ENCODE results near the gene HHEX.
"Not testable (repeated sequence)": the region's sequence is repeated elsewhere in the genome, so short reads cannot be mapped to it uniquely, and the experiment has no call there.

HHEX gene

DNA sequence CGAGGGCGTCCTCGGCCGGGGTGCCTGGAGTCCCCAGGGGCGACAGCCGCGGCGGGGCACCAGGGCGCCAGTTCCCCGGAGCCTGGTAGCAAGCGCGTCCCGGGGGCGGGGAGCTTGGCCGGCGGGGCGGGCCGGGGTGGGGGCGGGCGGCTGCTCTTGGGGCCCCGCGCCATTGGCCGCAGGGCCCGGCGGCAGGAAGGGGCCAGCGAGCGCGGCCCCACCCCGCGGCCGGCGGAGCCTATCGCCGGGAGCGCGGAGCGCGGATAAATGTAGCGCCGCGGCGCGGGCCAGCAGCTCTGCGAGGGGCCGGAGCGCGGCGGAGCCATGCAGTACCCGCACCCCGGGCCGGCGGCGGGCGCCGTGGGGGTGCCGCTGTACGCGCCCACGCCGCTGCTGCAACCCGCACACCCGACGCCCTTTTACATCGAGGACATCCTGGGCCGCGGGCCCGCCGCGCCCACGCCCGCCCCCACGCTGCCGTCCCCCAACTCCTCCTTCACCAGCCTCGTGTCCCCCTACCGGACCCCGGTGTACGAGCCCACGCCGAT lies at the start of gene HHEX:
HHEX (plus strand) TSS at position 293 of the 548 bp plus-strand sequence; CDS start at position 325, 32 bp downstream.
- Mint-ChIP-seq H3K9me3 (no peaks in the 10 kb centered on the region), H3K27me3 (peaks cover 48% of the 10 kb centered on the region), H3K4me1 (peaks cover 26% of the 10 kb centered on the region), H3K4me3 (peak within 1 kb of the TSS; percentile 77), H3K36me3 (no peaks in the 10 kb centered on the region), H3K27ac (peak within 1 kb of the TSS; percentile 26)

- Mint-ChIP-seq H3K9me3 (no peaks in the 10 kb centered on the region), H3K27me3 (no peaks in the 10 kb centered on the region), H3K4me1 (no peaks in the 10 kb centered on the region), H3K4me3 (no peak overlapping the region), H3K27ac (no peak overlapping the region), H3K36me3 (no peaks in the 10 kb centered on the region)
Observed at GRCh38 chr10:92640107-92640506, 49.6 kb upstream of the HHEX start.

GRCh38 chr10:92641492-92641891 lies 48.3 kb upstream of the HHEX start:
- Mint-ChIP-seq H3K27ac (no peak overlapping the region), H3K4me1 (no peaks in the 10 kb centered on the region), H3K36me3 (no peaks in the 10 kb centered on the region), H3K9me3 (no peaks in the 10 kb centered on the region), H3K4me3 (no peak overlapping the region), H3K27me3 (no peaks in the 10 kb centered on the region)

DNA sequence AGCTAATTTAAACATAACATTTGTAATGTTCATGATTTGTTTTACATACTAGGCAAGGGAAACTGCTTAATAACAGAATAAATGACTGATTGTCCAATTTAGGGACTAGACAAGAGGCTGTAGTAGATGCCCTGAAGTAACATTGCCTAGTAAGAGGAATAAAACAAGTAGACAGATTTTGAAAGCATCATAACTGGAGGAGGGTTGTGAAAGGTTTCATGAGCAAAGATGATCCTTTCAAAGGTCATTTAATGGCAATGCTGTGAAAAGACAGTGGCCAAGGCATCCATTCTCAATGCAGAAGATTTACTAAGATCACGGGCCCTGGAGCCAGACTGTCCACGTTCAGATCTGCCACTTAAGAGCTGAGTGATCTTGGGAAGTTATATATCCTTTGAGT lies 44.8 kb upstream of the HHEX start:
- H3K27me3 Mint-ChIP-seq, result no peaks in the 10 kb centered on the region
- H3K36me3 Mint-ChIP-seq, result no peaks in the 10 kb centered on the region
- H3K27ac Mint-ChIP-seq, result no peak overlapping the region
- no peaks in the 10 kb centered on the region for H3K9me3 Mint-ChIP-seq
- no peak overlapping the region for H3K4me3 Mint-ChIP-seq
- no peaks in the 10 kb centered on the region for H3K4me1 Mint-ChIP-seq

GRCh38 chr10:92650864-92651263 lies 38.9 kb upstream of the HHEX start:
- H3K27me3 Mint-ChIP-seq, H3K9me3 Mint-ChIP-seq, H3K27ac Mint-ChIP-seq, H3K4me1 Mint-ChIP-seq, H3K36me3 Mint-ChIP-seq, H3K4me3 Mint-ChIP-seq: not testable (repeated sequence)

- Mint-ChIP-seq H3K4me1 (no peaks in the 10 kb centered on the region), H3K9me3 (no peaks in the 10 kb centered on the region)
Observed at GRCh38 chr10:92655426-92655825, 34.3 kb upstream of the HHEX start.

GRCh38 chr10:92656266-92656961 lies 33.3 kb upstream of the HHEX start:
- peaks cover 3% of the 10 kb centered on the region for H3K36me3 Mint-ChIP-seq
- H3K4me1 Mint-ChIP-seq, result no peaks in the 10 kb centered on the region
- no peak overlapping the region for H3K4me3 Mint-ChIP-seq
- no peak overlapping the region for H3K27ac Mint-ChIP-seq
- H3K27me3 Mint-ChIP-seq, result no peaks in the 10 kb centered on the region
- peaks cover 5% of the 10 kb centered on the region for H3K9me3 Mint-ChIP-seq

More at GRCh38 chr10:92655426-92655825, 34.3 kb upstream of the HHEX start:
- no peak overlapping the region for H3K4me3 Mint-ChIP-seq
- peaks cover 3% of the 10 kb centered on the region for H3K36me3 Mint-ChIP-seq
- no peaks in the 10 kb centered on the region for H3K27me3 Mint-ChIP-seq
- H3K27ac Mint-ChIP-seq, result no peak overlapping the region

DNA sequence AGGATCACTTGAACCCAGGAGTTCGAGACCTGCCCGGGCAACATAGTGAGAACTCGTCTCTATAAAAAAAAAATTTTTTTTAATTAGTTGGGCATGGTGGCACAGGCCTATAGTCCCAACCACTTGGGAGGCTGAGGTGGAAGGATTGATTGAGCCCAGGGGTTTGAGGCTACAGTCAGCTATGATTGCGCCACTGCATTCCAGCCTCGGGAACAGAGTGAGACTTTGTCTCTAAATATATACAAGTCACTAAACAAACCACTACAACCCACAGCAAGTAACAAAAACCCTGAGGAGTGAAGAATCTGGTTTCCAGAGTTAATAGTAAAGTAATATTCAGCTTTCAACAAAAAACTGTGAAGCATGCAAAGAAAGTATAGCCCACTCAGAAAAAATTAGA lies 32.7 kb upstream of the HHEX start:
- H3K4me1 Mint-ChIP-seq, result no peaks in the 10 kb centered on the region
- H3K36me3 Mint-ChIP-seq, result peaks cover 3% of the 10 kb centered on the region
- no peak overlapping the region for H3K27ac Mint-ChIP-seq
- H3K4me3 Mint-ChIP-seq, result no peak overlapping the region
- H3K27me3 Mint-ChIP-seq, result no peaks in the 10 kb centered on the region
- H3K9me3 Mint-ChIP-seq, result peaks cover 7% of the 10 kb centered on the region

GRCh38 chr10:92662848-92663247 lies 26.9 kb upstream of the HHEX start:
- Mint-ChIP-seq H3K4me1 (no peaks in the 10 kb centered on the region), H3K27ac (no peak overlapping the region), H3K27me3 (no peaks in the 10 kb centered on the region), H3K36me3 (no peaks in the 10 kb centered on the region), H3K9me3 (peaks cover 16% of the 10 kb centered on the region), H3K4me3 (no peak overlapping the region)

DNA sequence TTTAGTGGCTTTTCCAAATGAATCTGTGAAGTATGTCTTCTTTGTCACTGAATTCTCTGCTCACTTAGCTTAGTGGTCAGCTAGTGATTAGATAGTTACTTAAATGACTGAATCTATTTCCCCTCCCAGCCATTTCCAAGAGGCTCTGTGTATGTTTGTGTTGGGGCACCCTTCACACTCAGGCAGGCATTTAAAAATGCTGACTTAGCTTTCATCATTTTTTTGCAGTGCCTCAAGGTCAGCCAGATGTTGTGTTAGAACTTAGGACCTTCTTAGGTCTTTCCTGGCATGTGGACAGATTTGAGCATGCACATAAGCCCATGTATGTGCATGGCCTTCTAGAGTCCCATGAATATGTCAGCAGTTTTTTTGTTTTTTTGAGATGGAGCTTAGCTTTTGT lies 25.4 kb upstream of the HHEX start:
- Mint-ChIP-seq H3K27ac (no peak overlapping the region), H3K4me3 (no peak overlapping the region), H3K9me3 (peaks cover 16% of the 10 kb centered on the region), H3K27me3 (peaks cover 2% of the 10 kb centered on the region), H3K4me1 (no peaks in the 10 kb centered on the region), H3K36me3 (no peaks in the 10 kb centered on the region)

DNA sequence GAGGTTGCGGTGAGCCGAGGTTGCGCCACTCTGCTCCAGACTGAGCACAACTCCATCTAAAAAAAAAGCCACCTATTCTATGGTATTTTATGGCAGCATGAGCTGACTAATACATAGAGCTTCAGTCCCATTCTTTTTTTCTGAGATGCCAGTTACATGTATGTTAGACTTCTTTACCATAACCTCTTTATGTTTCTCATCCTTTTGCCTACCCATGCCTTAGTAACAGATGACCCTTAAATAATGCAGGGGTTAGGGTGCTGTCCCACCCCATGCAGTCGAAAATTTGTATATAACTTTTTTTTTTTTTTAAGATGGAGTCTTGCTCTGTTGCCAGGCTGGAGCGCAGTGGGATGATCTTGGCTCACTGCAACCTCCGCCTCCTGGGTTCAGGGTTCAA lies 22.7 kb upstream of the HHEX start:
- Mint-ChIP-seq H3K4me1 (no peaks in the 10 kb centered on the region), H3K9me3 (peaks cover 9% of the 10 kb centered on the region), H3K27me3 (peaks cover 6% of the 10 kb centered on the region), H3K27ac (no peak overlapping the region), H3K4me3 (no peak overlapping the region), H3K36me3 (no peaks in the 10 kb centered on the region)

DNA sequence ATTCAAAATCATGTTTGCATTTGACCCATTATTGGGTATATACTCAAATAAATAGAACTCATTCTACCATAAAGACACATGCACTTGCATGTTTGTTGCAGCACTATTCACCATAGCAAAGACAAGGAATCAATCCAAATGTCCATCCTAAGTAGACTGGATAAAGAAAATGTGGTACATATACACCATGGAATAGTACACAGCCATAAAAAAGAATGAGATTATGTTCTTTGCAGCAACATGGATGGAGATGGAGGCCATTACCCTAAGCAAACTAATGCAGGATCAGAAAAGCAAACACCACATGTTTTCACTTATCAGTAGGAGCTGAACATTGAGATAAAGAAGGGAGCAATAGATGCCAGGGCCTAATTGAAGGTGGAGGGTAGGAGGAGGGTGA lies 12.0 kb upstream of the HHEX start:
- peaks cover 3% of the 10 kb centered on the region for H3K27me3 Mint-ChIP-seq
- H3K4me3 Mint-ChIP-seq, result no peak overlapping the region
- H3K9me3 Mint-ChIP-seq, result no peaks in the 10 kb centered on the region
- H3K27ac Mint-ChIP-seq, result no peak overlapping the region
- no peaks in the 10 kb centered on the region for H3K4me1 Mint-ChIP-seq
- no peaks in the 10 kb centered on the region for H3K36me3 Mint-ChIP-seq

GRCh38 chr10:92678206-92678605 lies 11.5 kb upstream of the HHEX start:
- H3K27ac Mint-ChIP-seq, result no peak overlapping the region
- peaks cover 6% of the 10 kb centered on the region for H3K27me3 Mint-ChIP-seq
- no peaks in the 10 kb centered on the region for H3K9me3 Mint-ChIP-seq
- H3K4me1 Mint-ChIP-seq, result no peaks in the 10 kb centered on the region
- no peak overlapping the region for H3K4me3 Mint-ChIP-seq
- H3K36me3 Mint-ChIP-seq, result no peaks in the 10 kb centered on the region

GRCh38 chr10:92681306-92681834 lies 8.4 kb upstream of the HHEX start:
- Mint-ChIP-seq H3K27me3 (peaks cover 17% of the 10 kb centered on the region), H3K36me3 (no peaks in the 10 kb centered on the region), H3K9me3 (no peaks in the 10 kb centered on the region), H3K4me1 (no peaks in the 10 kb centered on the region), H3K27ac (no peak overlapping the region), H3K4me3 (no peak overlapping the region)

- peak overlapping the region; percentile 77 for H3K4me3 Mint-ChIP-seq
- peaks cover 26% of the 10 kb centered on the region for H3K4me1 Mint-ChIP-seq
- no peak overlapping the region for H3K27ac Mint-ChIP-seq
- H3K27me3 Mint-ChIP-seq, result peaks cover 44% of the 10 kb centered on the region
- H3K9me3 Mint-ChIP-seq, result no peaks in the 10 kb centered on the region
- no peaks in the 10 kb centered on the region for H3K36me3 Mint-ChIP-seq
Observed at GRCh38 chr10:92688573-92688926, 1.2 kb upstream of the HHEX start.

DNA sequence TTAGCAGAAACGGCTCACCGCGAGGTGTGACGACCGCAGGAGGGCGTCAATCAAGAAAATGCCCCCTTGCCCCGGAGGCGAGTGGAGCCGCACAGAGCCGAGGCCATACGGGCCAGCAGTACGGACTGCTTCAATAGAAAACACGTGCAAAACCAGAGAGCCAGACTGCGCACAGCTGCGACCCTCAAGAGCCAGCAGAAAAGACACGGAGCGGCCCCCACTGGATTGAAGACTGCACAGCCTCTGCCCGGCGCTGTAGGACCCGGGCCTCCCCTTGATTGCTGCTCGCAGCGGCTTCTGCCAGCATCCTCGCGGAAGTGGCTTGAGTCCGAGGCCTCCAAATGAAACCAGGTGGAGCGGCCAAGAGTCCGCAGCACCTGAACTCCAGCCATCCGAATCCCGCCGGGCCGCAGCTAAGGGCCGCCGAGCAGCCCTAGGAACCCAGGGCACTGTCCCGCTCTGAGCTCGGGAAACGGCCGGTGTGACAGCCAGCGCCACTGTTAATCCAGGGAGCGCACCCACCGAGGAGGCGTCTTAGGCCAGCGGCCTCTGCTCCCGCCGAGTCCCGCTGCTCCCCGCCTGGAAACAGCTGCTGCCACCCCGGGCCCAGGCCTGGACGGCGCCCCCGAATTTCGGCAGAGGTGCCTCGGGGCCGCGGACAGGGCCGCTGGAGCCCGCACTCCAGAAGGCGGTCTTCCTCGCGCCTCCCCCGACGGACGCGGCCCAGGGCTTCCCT lies 660 bp upstream of the HHEX start:
- Mint-ChIP-seq H3K27ac (peak overlapping the region; percentile 26), H3K4me3 (peak overlapping the region; percentile 77), H3K36me3 (no peaks in the 10 kb centered on the region), H3K4me1 (peaks cover 26% of the 10 kb centered on the region), H3K9me3 (no peaks in the 10 kb centered on the region), H3K27me3 (peaks cover 46% of the 10 kb centered on the region)
